IMR-90 (cell line): ENCODE measurements around the gene NCOA3. TPM values are rescaled to one million over a fixed set of nuclear protein-coding genes. Genes with fewer than 3 reads are reported as not detected.

Source experiments
- ATAC-seq: fragments of 200-7000 bp; cut with Tn5 transposase; 2 replicates; pipeline ENCODE4 v1.9.1; 2020; ENCODE audit warnings: low read depth, mild to moderate bottlenecking, moderate library complexity
- BruUV-seq: library from RNA; stranded (reverse); fragments of 400-500 nt; replicated peaks from 2 replicates; lab custom pipeline; 2021; lab: Mats Ljungman, UMichigan
- CTCF ChIA-PET: fragments of 300-600 bp; formaldehyde crosslinking; extraction: SDS; loops from one replicate; lab custom pipeline; 2021; ENCODE audit warnings: antibody characterized with exemption; lab: Yijun Ruan, JAX
- POLR2A ChIA-PET: fragments of 300-600 bp; sonication (Branson Sonifier 250); formaldehyde crosslinking; loops from one replicate; lab custom pipeline; 2022; ENCODE audit warnings: antibody characterized with exemption; ENCODE audit not compliant: unreplicated experiment; lab: Charles Lee
- DNase-seq: peaks from one replicate; pipeline ENCODE4 v3.0.0; 2013
- H2AFZ ChIP-seq: replicated peaks from 2 replicates; pipeline ENCODE3; 2013; ENCODE audit warnings: low read length, mild to moderate bottlenecking; ENCODE audit not compliant: poor library complexity
- H2AK5ac ChIP-seq: 2 replicates; pipeline ENCODE4 v1.6.1; 2013; ENCODE audit warnings: low read depth, low read length, inconsistent platforms
- H2AK9ac ChIP-seq: replicated peaks from 2 replicates; pipeline ENCODE3; 2013; ENCODE audit warnings: mild to moderate bottlenecking, low read depth, low read length, moderate library complexity; ENCODE audit not compliant: poor library complexity
- H2BK120ac ChIP-seq: 2 replicates; pipeline ENCODE4 v1.6.1; 2013; ENCODE audit warnings: low read depth, low read length, inconsistent platforms
- H2BK15ac ChIP-seq: 3 replicates; pipeline ENCODE4 v1.6.1; 2013; ENCODE audit warnings: low read depth, low read length, inconsistent platforms
- H2BK20ac ChIP-seq: 2 replicates; pipeline ENCODE4 v1.6.1; 2013; ENCODE audit warnings: low read depth, mild to moderate bottlenecking, inconsistent platforms, low read length, moderate library complexity
- H2BK5ac ChIP-seq: 2 replicates; pipeline ENCODE4 v1.6.1; 2013; ENCODE audit warnings: mild to moderate bottlenecking, low read depth, low read length, inconsistent platforms; ENCODE audit not compliant: poor library complexity, severe bottlenecking
- H3K14ac ChIP-seq: replicated peaks from 2 replicates; pipeline ENCODE4 v1.6.1; 2013; ENCODE audit warnings: low read depth, low read length, inconsistent platforms
- H3K18ac ChIP-seq: 2 replicates; pipeline ENCODE4 v1.6.1; 2013; ENCODE audit warnings: low read depth, low read length, control low read depth
- H3K23ac ChIP-seq: 2 replicates; pipeline ENCODE4 v1.6.1; 2013; ENCODE audit warnings: low read depth, low read length, inconsistent platforms
- H3K27ac ChIP-seq: 2 replicates; pipeline ENCODE4 v1.5.1; 2013; ENCODE audit warnings: mild to moderate bottlenecking, control low read depth, low read length; ENCODE audit not compliant: insufficient read depth
- H3K27me3 ChIP-seq: 2 replicates; pipeline ENCODE4 v1.6.1; 2013; ENCODE audit warnings: low read length; ENCODE audit not compliant: control insufficient read depth, insufficient read depth
- H3K36me3 ChIP-seq: 2 replicates; pipeline ENCODE4 v1.6.1; 2013; ENCODE audit warnings: low read length, mixed read lengths; ENCODE audit not compliant: control insufficient read depth, insufficient read depth
- H3K4ac ChIP-seq: 2 replicates; pipeline ENCODE4 v1.6.1; 2013; ENCODE audit warnings: low read depth, low read length, inconsistent platforms
- H3K4me1 ChIP-seq: 2 replicates; pipeline ENCODE4 v1.6.1; 2013; ENCODE audit warnings: low read length, mixed read lengths; ENCODE audit not compliant: control insufficient read depth, insufficient read depth
- H3K4me2 ChIP-seq: 2 replicates; pipeline ENCODE4 v1.6.1; 2013; ENCODE audit warnings: low read depth, mild to moderate bottlenecking, control low read depth, low read length, moderate library complexity
- H3K4me3 ChIP-seq: 2 replicates; pipeline ENCODE4 v1.5.1; 2013; ENCODE audit warnings: low read depth, mild to moderate bottlenecking, control low read depth, low read length, moderate library complexity; ENCODE audit not compliant: insufficient read depth
- H3K56ac ChIP-seq: 2 replicates; pipeline ENCODE4 v1.6.1; 2013; ENCODE audit warnings: low read length, inconsistent platforms; ENCODE audit not compliant: insufficient read depth; ENCODE audit errors: extremely low read depth
- H3K79me1 ChIP-seq, 2 experiments: 2 replicates each; pipeline ENCODE4 v1.6.1; 2013; ENCODE audit warnings: low read length in 2 of 2, inconsistent platforms in 1 of 2, low read depth in 1 of 2
- H3K9ac ChIP-seq: 2 replicates; pipeline ENCODE4 v1.6.1; 2013; ENCODE audit warnings: low read depth, low read length, control low read depth
- H3K9me1 ChIP-seq: 2 replicates; pipeline ENCODE4 v1.6.1; 2013; ENCODE audit warnings: low read length, inconsistent platforms; ENCODE audit not compliant: insufficient read depth
- H3K9me3 ChIP-seq: 2 replicates; pipeline ENCODE4 v1.6.1; 2013; ENCODE audit warnings: low read length; ENCODE audit not compliant: control insufficient read depth, insufficient read depth
- H4K20me1 ChIP-seq: 2 replicates; pipeline ENCODE4 v1.6.1; 2013; ENCODE audit warnings: low read length, inconsistent platforms; ENCODE audit not compliant: insufficient read depth
- H4K5ac ChIP-seq: 2 replicates; pipeline ENCODE4 v1.6.1; 2013; ENCODE audit warnings: mild to moderate bottlenecking, low read depth, low read length, control low read depth
- H4K8ac ChIP-seq, 2 experiments: 2 replicates each; pipeline ENCODE4 v1.6.1; 2013; ENCODE audit warnings: low read depth in 2 of 2, low read length in 2 of 2, control low read depth in 1 of 2, inconsistent platforms in 1 of 2
- H4K91ac ChIP-seq: 2 replicates; pipeline ENCODE4 v1.6.1; 2013; ENCODE audit warnings: low read depth, low read length, inconsistent platforms; ENCODE audit not compliant: insufficient read depth
- CHD1 ChIP-seq: IDR thresholded peaks from 2 replicates; pipeline ENCODE4 v1.6.1; 2012; ENCODE audit warnings: low read depth, low read length, improper control_type of control experiment
- SMC3 ChIP-seq: fragments of 150-350 bp; IDR thresholded peaks from 2 replicates; pipeline ENCODE4 v1.6.1; 2016; ENCODE audit warnings: low read depth, mild to moderate bottlenecking, antibody characterized with exemption, low read length, moderate library complexity
- WGBS, 2 experiments: methylation state at CpG; one replicate each; pipeline versions ENCODE4 v1.1.5 to v1.1.7; 2013; ENCODE audit warnings: missing lambda C conversion rate in 2 of 2; ENCODE audit not compliant: insufficient read length in 1 of 2; ENCODE audit errors: extremely low coverage in 2 of 2; 5-methylcytosine and 5-hydroxymethylcytosine counted together
- dilution Hi-C: fragments of 300-500 bp; cut with HindIII; formaldehyde crosslinking; loops from one replicate; pipeline ENCODE4 v1.14.3; 2018; ENCODE audit warnings: low sequenced_read_pairs; ENCODE audit not compliant: unreplicated experiment
- in situ Hi-C: fragments of 300-500 bp; cut with MboI; formaldehyde crosslinking; loops from 3 replicates; pipeline ENCODE4 v1.14.3; 2019; ENCODE audit warnings: low sequenced_read_pairs, inconsistent platforms, mixed read lengths
- intact Hi-C: fragments of 100-400 bp; cut with micrococcal nuclease; formaldehyde crosslinking; loops from 2 replicates; pipeline ENCODE4 v1.10.0; 2022
- polyA plus RNA-seq, 3 experiments: library from polyadenylated mRNA; depleted of rRNA; stranded (reverse); fragments of >200 nt; gene quantifications; 2 replicates each; pipeline ENCODE4 v1.2.3, GENCODE V29; 2012; ENCODE audit warnings: low replicate concordance in 1 of 3
- total RNA-seq: library from RNA; depleted of rRNA; stranded (reverse); fragments of >200 nt; gene quantifications from 2 replicates; pipeline ENCODE4 v1.2.3, GENCODE V29; 2012
- TF ChIP-seq, protein P1 (sequence below): fragments of 150-350 bp; IDR thresholded peaks from 2 replicates; pipeline ENCODE4 v1.6.1; 2017; ENCODE audit warnings: mild to moderate bottlenecking, antibody characterized with exemption, low read length, low read depth
- TF ChIP-seq, protein P2 (sequence below): fragments of 150-350 bp; IDR thresholded peaks from 2 replicates; pipeline ENCODE4 v1.6.1; 2016; ENCODE audit warnings: low read depth, mild to moderate bottlenecking, low read length, moderate library complexity, borderline replicate concordance

Gene NCOA3
- total and polyA plus RNA-seq, 2 of the 4 experiments (the other 2 are of a cell fraction): 8.8 to 29.0 TPM

DNA sequence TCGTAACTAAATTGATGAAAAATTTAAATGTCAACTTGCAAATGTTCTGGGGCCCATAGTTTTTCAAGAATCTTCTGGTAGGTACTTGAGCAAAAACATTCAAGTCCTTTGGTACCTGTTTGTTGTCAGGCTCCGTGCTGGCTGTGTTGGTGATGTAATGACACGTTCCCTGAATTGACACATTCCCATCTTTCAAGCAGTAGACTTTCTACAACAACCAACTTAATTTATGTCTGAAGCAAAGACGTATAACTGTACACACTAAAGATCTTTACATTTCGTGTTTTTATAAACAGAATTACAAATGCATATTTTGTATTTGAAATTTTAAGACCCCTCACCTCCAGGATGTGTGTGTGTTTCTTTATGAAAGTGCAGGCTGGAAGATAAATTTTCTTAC is 49.5 kb downstream of the NCOA3 start:
- H3K27ac ChIP-seq: no peak overlapping the region
- no peak overlapping the region for H4K5ac ChIP-seq
- no peak overlapping the region for H4K91ac ChIP-seq
- H3K9me1 ChIP-seq: peaks cover 10% of the 10 kb centered on the region
- H4K20me1 ChIP-seq: peaks cover 7% of the 10 kb centered on the region
- DNase-seq: no peak
- H2BK5ac ChIP-seq: no peak overlapping the region
- no peak overlapping the region for H2AFZ ChIP-seq
- H3K4me3 ChIP-seq: no peak overlapping the region
- H4K8ac ChIP-seq: no peak overlapping the region; a peak in 1 of 4 replicates
- H3K4me1 ChIP-seq: peaks cover 5% of the 10 kb centered on the region
- no peaks in the 10 kb centered on the region for H3K9me3 ChIP-seq
- ChIA-PET POLR2A (no interaction called here), CTCF (no interaction called here)
- no peak overlapping the region for H3K56ac ChIP-seq
- BruUV-seq: no TSS peak
- H3K79me1 ChIP-seq: peaks cover 26 to 42% of the 10 kb centered on the region in 2 experiments
- TF ChIP-seq, protein P1, sequence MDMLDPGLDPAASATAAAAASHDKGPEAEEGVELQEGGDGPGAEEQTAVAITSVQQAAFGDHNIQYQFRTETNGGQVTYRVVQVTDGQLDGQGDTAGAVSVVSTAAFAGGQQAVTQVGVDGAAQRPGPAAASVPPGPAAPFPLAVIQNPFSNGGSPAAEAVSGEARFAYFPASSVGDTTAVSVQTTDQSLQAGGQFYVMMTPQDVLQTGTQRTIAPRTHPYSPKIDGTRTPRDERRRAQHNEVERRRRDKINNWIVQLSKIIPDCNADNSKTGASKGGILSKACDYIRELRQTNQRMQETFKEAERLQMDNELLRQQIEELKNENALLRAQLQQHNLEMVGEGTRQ: no peak
- TF ChIP-seq, protein P2, sequence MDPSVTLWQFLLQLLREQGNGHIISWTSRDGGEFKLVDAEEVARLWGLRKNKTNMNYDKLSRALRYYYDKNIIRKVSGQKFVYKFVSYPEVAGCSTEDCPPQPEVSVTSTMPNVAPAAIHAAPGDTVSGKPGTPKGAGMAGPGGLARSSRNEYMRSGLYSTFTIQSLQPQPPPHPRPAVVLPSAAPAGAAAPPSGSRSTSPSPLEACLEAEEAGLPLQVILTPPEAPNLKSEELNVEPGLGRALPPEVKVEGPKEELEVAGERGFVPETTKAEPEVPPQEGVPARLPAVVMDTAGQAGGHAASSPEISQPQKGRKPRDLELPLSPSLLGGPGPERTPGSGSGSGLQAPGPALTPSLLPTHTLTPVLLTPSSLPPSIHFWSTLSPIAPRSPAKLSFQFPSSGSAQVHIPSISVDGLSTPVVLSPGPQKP: no peak
- TF ChIP-seq CHD1 (no peak), SMC3 (no peak)
- H2AK9ac ChIP-seq: no peak overlapping the region
- no peak overlapping the region for H2BK20ac ChIP-seq
- no peak overlapping the region for H3K18ac ChIP-seq
- in situ Hi-C loops (no loop called here), dilution Hi-C loops (no loop called here), intact Hi-C loops (no loop called here)
- H3K4me2 ChIP-seq: no peak overlapping the region
- no peak overlapping the region for H3K14ac ChIP-seq
- H2AK5ac ChIP-seq: no peak overlapping the region
- no peak overlapping the region for H2BK120ac ChIP-seq
- no peak for ATAC-seq
- no peak overlapping the region for H3K23ac ChIP-seq
- no peak overlapping the region for H3K4ac ChIP-seq
- H2BK15ac ChIP-seq: no peak overlapping the region
- H3K9ac ChIP-seq: no peak overlapping the region
- WGBS, 2 experiments: no CpG with 5 or more reads among the region's 5 CpGs
- no peaks in the 10 kb centered on the region for H3K36me3 ChIP-seq
- H3K27me3 ChIP-seq: no peaks in the 10 kb centered on the region
